PC-3 (cell line): Measurements from ENCODE around the gene STK25. TPM values are rescaled to one million over a fixed set of nuclear protein-coding genes. Genes with fewer than 3 reads are reported as not detected.

Experiments used
- ATAC-seq: fragments of 200-7000 bp; cut with Tn5 transposase; 2 replicates; pipeline ENCODE4 v1.9.1; 2020; ENCODE audit warnings: mild to moderate bottlenecking, moderate library complexity
- BruUV-seq: library from RNA; stranded (reverse); fragments of 400-500 nt; replicated peaks from 2 replicates; lab custom pipeline; 2021; lab: Mats Ljungman, UMichigan
- CTCF ChIA-PET: fragments of 300-600 bp; sonication (Branson Sonifier 250); formaldehyde crosslinking; loops from one replicate; lab custom pipeline; 2022; ENCODE audit warnings: antibody characterized with exemption; lab: Charles Lee
- POLR2A ChIA-PET: fragments of 300-600 bp; sonication (Branson Sonifier 250); formaldehyde crosslinking; loops from one replicate; lab custom pipeline; 2022; ENCODE audit warnings: antibody characterized with exemption; ENCODE audit not compliant: unreplicated experiment; lab: Charles Lee
- DNase-seq: peaks from one replicate; pipeline ENCODE4 v3.0.0-alpha.2; 2015
- H2AFZ ChIP-seq: fragments of 300-600 bp; sonication (generic); 2 replicates; pipeline ENCODE4 v1.6.0; 2016; ENCODE audit warnings: antibody characterized with exemption, low read length
- H3F3A ChIP-seq: fragments of 300-600 bp; sonication (generic); one replicate; pipeline ENCODE4 v1.6.0; 2017; ENCODE audit warnings: antibody characterized with exemption, low read length, control low read depth, mild to moderate bottlenecking; ENCODE audit not compliant: unreplicated experiment
- H3K27ac ChIP-seq: fragments of 300-600 bp; sonication (generic); 2 replicates; pipeline ENCODE4 v1.5.1; 2016; ENCODE audit warnings: mild to moderate bottlenecking, low read length
- H3K27me3 ChIP-seq: fragments of 300-600 bp; sonication (generic); 2 replicates; pipeline ENCODE4 v1.6.1; 2016; ENCODE audit warnings: low read length, mixed read lengths
- H3K36me3 ChIP-seq: fragments of 300-600 bp; sonication (generic); 2 replicates; pipeline ENCODE4 v1.6.1; 2016; ENCODE audit warnings: low read depth, mixed run types, low read length, mixed read lengths
- H3K4me1 ChIP-seq: fragments of 300-600 bp; sonication (generic); 2 replicates; pipeline ENCODE4 v1.5.1; 2016; ENCODE audit warnings: low read length; ENCODE audit not compliant: insufficient read depth
- H3K4me2 ChIP-seq: fragments of 300-600 bp; sonication (generic); 2 replicates; pipeline ENCODE4 v1.6.0; 2016; ENCODE audit warnings: low read length
- H3K4me3 ChIP-seq: fragments of 300-600 bp; sonication (generic); 2 replicates; pipeline ENCODE4 v1.5.1; 2016; ENCODE audit warnings: mild to moderate bottlenecking, low read length, mixed read lengths
- H3K79me2 ChIP-seq: fragments of 300-600 bp; sonication (generic); 2 replicates; pipeline ENCODE4 v1.6.1; 2017; ENCODE audit warnings: low read length, mixed read lengths
- H3K9ac ChIP-seq: fragments of 300-600 bp; sonication (generic); 2 replicates; pipeline ENCODE4 v1.6.0; 2016; ENCODE audit warnings: mild to moderate bottlenecking, low read length
- H3K9me2 ChIP-seq: fragments of 300-600 bp; sonication (generic); replicated peaks from 2 replicates; pipeline ENCODE4 v1.6.1; 2016; ENCODE audit warnings: mixed run types, low read length, mixed read lengths
- H3K9me3 ChIP-seq: fragments of 300-600 bp; sonication (generic); 2 replicates; pipeline ENCODE4 v1.6.1; 2016; ENCODE audit warnings: low read length, mixed read lengths
- H4K20me1 ChIP-seq: fragments of 300-600 bp; sonication (generic); 2 replicates; pipeline ENCODE4 v1.6.1; 2016; ENCODE audit warnings: low read length, mixed read lengths
- EZH2 ChIP-seq: fragments of 300-600 bp; sonication (generic); IDR thresholded peaks from one replicate; pipeline ENCODE4 v1.6.1; 2017; ENCODE audit warnings: antibody characterized with exemption, mild to moderate bottlenecking, low read length; ENCODE audit not compliant: unreplicated experiment
- EZH2phosphoT487 ChIP-seq: fragments of 300-600 bp; sonication (generic); IDR thresholded peaks from 2 replicates; pipeline ENCODE4 v1.6.1; 2018; ENCODE audit warnings: mild to moderate bottlenecking, antibody characterized with exemption, low read length, borderline replicate concordance
- intact Hi-C: fragments of 100-400 bp; cut with micrococcal nuclease; formaldehyde crosslinking; loops from 2 replicates; pipeline ENCODE4 v1.9.0; 2023
- total RNA-seq: library from RNA; depleted of rRNA; stranded (reverse); fragments of >200 nt; gene quantifications from 2 replicates; pipeline ENCODE4 v1.2.3, GENCODE V29; 2014
- TF ChIP-seq, protein P1 (sequence below): fragments of 300-600 bp; sonication (generic); conservative IDR thresholded peaks from 2 replicates; pipeline ENCODE4 v1.5.1; 2017; ENCODE audit warnings: antibody characterized with exemption, low read depth, mild to moderate bottlenecking, low read length

STK25 gene
- total RNA-seq, 1 experiment from 2014 or later = 198 TPM

DNA sequence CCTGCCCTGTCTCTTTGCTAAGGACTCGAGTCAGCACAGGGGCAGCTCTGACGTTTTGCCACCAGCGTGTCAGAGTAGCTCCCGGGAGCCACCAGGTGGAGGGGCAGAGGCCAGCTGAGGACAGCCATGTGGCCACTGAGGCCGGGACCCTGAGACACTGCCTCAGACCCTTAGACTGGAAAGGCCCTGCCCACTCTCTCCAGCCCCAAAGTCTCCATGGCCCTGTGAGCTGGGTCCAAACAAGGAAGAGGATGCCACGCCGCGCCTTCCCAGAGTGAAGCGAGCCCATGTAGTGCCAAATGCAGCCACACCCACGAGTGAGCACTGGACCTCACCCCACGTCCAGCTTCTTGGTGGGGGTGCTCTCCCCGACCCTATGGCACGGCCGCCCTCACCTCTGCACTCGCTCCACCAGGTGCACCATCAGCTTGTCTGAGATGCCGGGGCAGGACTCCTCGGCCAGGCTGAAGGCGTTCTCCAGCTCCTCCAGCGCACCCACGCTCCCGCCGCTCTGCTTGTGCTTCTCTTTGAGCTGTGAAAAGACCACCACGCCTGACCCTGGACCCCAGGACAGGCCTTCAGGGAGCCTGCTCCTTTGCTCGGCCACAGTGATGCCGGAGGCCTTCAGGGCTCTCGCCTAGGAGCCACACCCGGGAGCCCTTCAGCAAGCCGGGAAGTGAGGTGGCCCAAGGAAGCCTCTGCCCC, 12.2 kb downstream of the STK25 start:
- BruUV-seq = no TSS peak
- no peaks in the 10 kb centered on the region for H3K27me3 ChIP-seq
- no peaks in the 10 kb centered on the region for H3F3A ChIP-seq
- no peak overlapping the region for H3K4me3 ChIP-seq
- H3K4me2 ChIP-seq = no peak overlapping the region
- H3K9me2 ChIP-seq = no peaks in the 10 kb centered on the region
- no peak overlapping the region for H3K27ac ChIP-seq
- H3K9ac ChIP-seq = no peak overlapping the region
- H3K9me3 ChIP-seq = no peaks in the 10 kb centered on the region
- H4K20me1 ChIP-seq = no peaks in the 10 kb centered on the region
- ATAC-seq (no peak), DNase-seq (no peak)
- intact Hi-C loops = no loop called here
- ChIA-PET POLR2A (no interaction called here), CTCF (no interaction called here)
- peaks cover 8% of the 10 kb centered on the region; the same call in 1 of the 2 replicates for H3K79me2 ChIP-seq
- H3K4me1 ChIP-seq = no peaks in the 10 kb centered on the region
- no peak overlapping the region for H2AFZ ChIP-seq
- TF ChIP-seq EZH2 = no peak
- TF ChIP-seq, protein P1, sequence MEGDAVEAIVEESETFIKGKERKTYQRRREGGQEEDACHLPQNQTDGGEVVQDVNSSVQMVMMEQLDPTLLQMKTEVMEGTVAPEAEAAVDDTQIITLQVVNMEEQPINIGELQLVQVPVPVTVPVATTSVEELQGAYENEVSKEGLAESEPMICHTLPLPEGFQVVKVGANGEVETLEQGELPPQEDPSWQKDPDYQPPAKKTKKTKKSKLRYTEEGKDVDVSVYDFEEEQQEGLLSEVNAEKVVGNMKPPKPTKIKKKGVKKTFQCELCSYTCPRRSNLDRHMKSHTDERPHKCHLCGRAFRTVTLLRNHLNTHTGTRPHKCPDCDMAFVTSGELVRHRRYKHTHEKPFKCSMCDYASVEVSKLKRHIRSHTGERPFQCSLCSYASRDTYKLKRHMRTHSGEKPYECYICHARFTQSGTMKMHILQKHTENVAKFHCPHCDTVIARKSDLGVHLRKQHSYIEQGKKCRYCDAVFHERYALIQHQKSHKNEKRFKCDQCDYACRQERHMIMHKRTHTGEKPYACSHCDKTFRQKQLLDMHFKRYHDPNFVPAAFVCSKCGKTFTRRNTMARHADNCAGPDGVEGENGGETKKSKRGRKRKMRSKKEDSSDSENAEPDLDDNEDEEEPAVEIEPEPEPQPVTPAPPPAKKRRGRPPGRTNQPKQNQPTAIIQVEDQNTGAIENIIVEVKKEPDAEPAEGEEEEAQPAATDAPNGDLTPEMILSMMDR = no peak
- no peak for TF ChIP-seq EZH2phosphoT487
- H3K36me3 ChIP-seq = 0 out of 2 replicates have a peak, but pooled peaks cover 10% of the 10 kb centered on the region

DNA sequence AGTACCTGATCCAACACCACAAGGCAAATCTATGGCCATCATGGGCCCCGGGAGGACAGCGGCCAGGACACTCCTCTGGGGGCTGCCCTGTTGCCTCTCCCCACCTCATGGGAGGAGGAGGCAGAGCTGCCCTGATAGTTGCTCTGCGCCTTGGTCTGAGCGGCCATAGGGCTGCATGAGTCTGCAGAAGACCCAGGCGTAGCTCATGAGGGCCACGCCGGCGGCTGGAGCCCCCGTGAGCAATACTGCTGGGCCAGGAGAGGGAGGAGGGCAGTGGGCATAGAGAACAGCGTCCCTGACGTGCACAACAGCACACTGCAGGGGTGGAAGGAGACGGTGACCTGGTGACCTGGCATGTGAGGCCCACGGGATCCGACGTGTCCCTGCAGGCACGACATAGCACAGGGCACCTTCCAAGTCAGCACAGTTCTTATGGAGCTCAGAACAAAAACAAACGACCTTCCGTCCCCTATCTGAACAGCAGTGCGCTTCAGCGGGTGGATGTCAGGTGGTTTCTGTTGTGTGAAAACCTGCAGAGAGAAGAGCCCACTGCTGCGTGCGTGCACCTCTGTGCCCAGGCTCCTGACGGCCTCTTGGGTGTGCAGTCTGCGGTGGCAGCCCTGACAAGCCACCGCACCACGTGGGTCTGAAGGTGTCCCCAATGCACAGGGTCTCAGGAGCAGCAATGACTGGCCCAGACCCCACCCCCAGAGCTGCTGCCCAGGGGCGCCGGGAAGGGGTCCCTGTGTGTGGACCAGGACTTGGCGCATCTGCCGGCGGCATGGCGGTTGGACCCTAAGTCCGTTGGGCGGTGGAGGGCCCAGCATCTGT, 13.0 kb downstream of the STK25 start:
- no TSS peak for BruUV-seq
- intact Hi-C loops = no loop called here
- Histone ChIP-seq H3K9me3 (no peaks in the 10 kb centered on the region), H3K79me2 (0 out of 2 replicates have a peak, but pooled peaks cover under 1% of the 10 kb centered on the region), H3F3A (no peaks in the 10 kb centered on the region), H3K9ac (no peak overlapping the region), H3K27ac (no peak overlapping the region), H3K4me1 (no peaks in the 10 kb centered on the region), H2AFZ (no peak overlapping the region), H3K9me2 (no peaks in the 10 kb centered on the region), H3K27me3 (no peaks in the 10 kb centered on the region), H3K4me2 (no peak overlapping the region), H3K4me3 (no peak overlapping the region), H3K36me3 (0 out of 2 replicates have a peak, but pooled peaks cover 10% of the 10 kb centered on the region), H4K20me1 (no peaks in the 10 kb centered on the region)
- ATAC-seq (no peak), DNase-seq (no peak)
- ChIA-PET POLR2A (no interaction called here), CTCF (no interaction called here)
- TF ChIP-seq, protein P1 = no peak
- TF ChIP-seq EZH2phosphoT487 (no peak), EZH2 (no peak)
